ENCODE data around the gene GK2.

Gene GK2

DNA sequence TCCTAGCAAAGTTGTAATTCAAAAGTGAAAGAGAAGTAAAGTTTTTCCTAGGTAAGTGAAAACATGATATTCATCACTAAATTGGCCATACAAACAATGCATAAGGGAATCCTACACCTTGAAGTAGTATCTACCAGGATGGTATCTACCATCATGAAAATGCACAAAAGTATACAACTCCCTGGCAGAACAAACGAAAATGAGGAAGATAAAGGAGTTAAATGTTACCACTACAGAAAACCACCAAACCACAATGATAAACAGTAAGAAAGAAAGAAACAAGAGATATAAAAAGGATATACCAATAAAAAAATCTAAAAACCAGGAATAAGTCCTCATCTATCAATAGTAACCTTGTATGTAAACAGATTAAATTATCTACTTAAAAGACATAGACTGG, 26.9 kb downstream of the GK2 start:
- DNase-seq, result no peak

DNA sequence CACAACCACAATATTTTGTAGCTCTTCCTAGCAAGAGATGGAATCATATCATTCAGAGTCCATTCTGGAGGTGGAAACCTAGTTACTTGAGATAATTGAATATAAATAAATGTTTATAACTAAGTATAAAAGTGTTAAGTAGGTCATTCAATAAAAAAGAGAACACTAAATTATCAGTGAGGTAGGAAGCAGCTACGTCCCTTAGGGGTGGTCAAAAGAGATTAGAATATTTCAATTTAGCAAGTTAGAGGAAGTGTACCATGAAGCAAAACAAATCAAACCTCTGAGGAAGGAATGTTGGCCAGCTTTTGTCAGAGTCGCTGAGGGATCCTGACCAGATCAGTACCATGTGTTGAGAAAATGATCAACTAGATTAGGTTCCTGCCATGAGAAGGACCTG, 38.0 kb downstream of the GK2 start:
- DNase-seq, result no peak

DNA sequence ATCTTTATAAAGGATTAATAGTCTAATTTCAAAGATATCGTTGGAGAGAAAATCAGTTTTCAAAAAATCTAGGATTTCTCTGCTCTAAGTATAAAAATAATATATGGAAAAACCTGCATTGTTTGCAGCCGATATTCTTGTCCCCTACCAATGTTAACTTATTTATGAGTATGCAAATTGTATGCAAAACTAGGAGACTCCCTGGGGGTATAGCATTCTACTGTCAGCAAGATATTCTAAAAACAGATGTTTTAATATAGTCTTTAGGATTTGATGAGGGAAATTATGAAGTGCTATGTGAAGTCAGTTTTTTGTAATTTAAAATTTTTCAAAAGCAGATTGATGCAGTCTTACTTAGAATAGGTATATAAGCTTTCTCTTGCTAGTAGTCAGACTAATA, 40.9 kb downstream of the GK2 start:
- no peak for DNase-seq

DNA sequence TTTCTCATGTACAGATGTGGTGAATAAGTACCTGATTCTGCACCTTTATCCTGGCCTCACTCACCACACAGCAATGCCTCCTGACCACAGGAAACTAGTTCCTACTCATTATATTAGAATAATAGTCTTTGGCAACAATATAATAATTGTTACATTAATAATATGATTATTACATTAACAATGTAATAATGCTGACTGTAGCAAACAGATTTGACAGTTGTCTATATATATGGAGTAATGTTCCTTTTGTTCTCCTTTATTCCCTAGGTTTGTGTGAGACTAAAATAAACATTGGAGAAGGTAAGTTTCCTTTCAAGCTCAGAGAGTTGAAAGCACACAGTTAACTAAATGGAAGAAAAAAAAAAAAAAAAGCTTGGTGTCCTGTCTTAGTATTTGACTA, 41.6 kb downstream of the GK2 start:
- DNase-seq, result no peak

DNA sequence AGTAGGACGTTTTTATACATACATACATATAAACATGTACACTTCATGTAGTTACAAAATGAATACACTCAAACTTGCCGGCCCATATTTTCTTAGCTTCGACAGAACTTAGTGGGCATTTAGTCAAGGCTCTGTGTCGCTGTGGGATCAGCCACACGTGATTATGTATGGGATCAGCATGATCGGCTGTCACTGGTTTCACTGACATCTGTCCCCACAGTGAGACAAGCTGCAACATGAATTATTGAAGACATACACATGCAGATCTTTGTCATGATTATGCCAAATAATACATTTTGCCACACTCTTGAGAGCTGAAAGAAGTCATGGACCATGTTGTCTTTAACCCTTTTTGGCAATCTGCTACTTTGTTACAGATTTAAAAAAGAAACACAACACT, 44.0 kb downstream of the GK2 start:
- no peak for DNase-seq

DNA sequence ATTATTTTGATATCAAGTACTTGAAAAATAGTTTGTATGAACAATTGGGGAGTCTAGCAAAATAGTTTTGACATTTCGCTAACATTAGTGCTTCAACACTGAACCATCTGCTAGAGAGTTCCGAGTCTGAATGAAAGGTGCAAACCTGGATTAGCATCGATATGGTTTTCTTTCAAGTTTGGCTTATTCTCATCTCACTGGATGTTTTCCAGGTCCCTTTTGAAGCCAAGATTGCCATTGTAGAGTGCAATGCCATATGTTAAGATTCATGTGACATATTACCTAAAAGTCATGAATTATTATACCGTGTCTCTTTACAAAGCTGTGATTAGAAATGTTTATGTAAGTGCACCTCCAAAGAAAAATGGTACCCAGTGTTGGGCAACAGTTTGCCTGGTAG, 45.4 kb downstream of the GK2 start:
- no peak for DNase-seq

DNA sequence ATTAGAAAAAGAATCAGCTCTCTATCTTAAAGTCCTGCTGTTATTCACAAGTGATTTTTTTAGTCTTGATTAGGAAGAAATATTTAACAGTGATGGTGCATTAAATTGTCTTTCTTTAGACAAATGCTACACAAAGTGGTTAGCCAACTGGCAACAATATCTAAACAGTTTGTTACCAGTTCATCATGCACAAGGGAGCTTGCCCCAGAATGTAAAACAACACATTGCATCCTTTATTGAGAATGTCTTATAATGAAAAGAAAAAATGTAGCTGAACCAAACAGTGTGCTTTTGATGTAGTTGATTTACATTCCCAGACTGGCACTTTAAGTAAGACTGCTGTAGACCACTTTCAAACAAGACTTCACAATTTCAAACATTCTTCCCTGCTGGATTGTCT, 48.0 kb downstream of the GK2 start:
- DNase-seq, result no peak

DNA sequence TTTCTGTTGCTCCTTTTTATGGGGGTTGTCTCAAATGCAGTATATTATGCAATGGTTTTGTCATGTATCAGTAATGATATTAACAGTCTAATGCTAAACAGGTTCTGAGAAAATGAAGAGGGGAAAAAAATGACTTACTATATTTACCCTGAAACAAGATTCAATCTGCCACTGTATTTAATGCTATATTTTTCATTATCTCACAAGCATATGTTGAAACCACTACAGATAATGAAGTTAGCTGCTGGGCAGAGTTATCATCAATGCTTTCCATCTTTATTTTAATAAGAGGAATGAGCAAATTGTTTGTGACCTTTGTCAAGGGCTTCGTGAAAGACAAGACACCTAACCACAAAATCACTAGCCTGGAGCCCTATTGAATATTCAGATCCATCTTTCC, 49.6 kb downstream of the GK2 start:
- no peak for DNase-seq

DNA sequence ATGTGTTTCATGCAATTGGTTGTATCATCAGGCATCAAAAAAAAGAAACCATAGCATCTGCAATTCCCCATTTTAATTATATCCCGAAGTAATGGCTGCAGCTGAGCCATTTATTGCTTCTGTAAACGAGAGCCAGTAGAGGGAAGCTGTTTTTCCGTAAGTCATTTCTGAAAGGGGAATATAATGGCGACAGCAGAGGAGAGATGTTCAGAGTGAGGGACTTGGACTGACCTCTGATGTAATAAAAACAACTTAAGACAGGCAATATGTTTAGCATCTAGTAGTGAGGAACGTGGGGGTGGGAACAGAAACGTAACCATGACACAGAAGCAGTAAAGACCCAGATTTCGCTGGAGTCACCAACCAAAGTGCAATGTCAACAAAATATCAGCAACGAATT, 50.7 kb downstream of the GK2 start:
- no peak for DNase-seq

Data from CD4-positive, alpha-beta T cell treated with Interleukin-4 for 4 hours (primary cell).